Left colon (tissue), 2 donors: Measurements from ENCODE around the gene TNFRSF18. TPM values are rescaled to one million over a fixed set of nuclear protein-coding genes. Genes with fewer than 3 reads are reported as not detected.
A peak's percentile ranks its signal among the peaks of the same experiment; 100 is the strongest.

Experiments used
- ATAC-seq: fragments of 200-7000 bp; cut with Tn5 transposase; one replicate; pipeline ENCODE4 v1.9.1; 2020; ENCODE audit warnings: mild to moderate bottlenecking, moderate library complexity
- DNase-seq, 2 donors: peaks; one replicate each; pipeline ENCODE4 v3.0.0-alpha.2; 2020
- intact Hi-C, 2 donors: fragments of 100-400 bp; cut with DNase I in 1 of 2; cut with micrococcal nuclease in 1 of 2; formaldehyde crosslinking; loops; one replicate each; pipeline versions ENCODE4 v1.11.2 to v1.14.0; 2022; cut with DNase I, micrococcal nuclease
- total RNA-seq, 2 donors: library from RNA; stranded (reverse); fragmentation: NEBNext Ultra II Directional; extraction: Animal tissue kit (Norgen Biotek cat#: 25700); gene quantifications; one replicate each; pipeline ENCODE4 v1.2.1, GENCODE V29; 2021
- donor health status: DM: no; HTN: no; CAD: no.
- donor health status: DM: yes; HTN: yes; CAD: no.

The TNFRSF18 gene
- total RNA-seq, 2 donors from 2014 or later = 0.64 to 3.7 TPM

DNA sequence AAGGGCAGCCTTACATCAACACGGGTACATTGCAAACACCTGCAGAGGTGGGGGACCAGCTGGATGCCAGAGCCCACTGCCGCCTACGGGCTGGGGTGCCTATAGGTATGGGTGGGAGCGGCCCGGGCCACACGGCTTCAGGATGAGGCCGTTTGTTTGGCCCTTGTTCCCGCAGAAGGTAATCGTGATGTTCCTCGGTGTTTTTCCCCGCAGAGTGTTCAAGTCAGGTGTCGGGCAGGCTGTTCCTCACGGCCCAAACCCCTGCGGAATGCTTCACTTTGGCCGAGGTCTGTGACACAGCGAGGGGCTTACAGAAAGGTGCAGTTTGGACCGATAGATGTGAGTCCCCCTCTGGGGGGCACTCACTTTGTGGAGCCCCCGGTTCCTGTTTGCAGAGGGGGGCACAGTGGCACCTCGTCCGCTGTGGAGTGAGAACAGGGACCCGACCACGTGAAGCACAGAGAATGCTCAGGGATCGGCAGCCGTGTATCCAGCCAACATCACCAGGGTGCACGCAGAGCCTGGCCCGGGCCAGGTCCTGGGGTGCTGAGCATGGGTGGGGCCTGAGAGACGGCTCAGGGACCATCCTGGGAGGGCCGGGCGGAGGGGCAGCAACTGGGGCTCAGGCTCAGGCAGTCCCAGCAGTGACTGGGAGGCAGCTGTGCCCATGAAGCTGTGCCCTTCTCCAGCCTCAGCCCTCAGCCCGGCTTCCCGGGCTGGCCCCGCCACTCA, 33.2 kb downstream of the TNFRSF18 start:
- ATAC-seq = no peak

GRCh38 chr1:1171546-1172340, 34.6 kb downstream of the TNFRSF18 start:
- intact Hi-C loops = no loop called here
- peak; percentile 1 for ATAC-seq
- DNase-seq = peak in 1 of 2 donors; percentile 35

More for the DNA sequence above, 33.2 kb downstream of the TNFRSF18 start:
- intact Hi-C loops = no loop called here
- no peak for DNase-seq

DNA sequence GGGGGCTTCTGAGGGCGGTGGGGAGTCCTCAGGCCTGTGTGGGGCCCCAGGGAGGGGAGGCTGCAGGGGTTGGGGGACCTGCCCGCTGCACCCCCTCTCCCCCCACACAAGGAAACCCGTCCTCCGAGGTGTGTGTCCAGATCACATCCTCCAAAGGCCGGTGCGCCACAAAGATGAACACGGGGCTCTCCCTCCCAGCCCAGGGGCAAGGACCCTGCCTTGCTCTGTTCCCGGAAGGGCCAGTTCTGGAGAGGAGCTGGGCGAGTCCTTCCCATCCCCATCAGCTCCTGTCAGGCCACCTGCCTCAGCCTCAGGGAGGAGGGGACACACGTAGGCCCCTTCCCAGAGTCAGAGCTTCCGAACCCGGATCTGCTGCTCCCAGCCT, 35.2 kb downstream of the TNFRSF18 start:
- ATAC-seq (peak; percentile 6), DNase-seq (peak in 1 of 2 donors; percentile 29)
- intact Hi-C loops = no loop called here

DNA sequence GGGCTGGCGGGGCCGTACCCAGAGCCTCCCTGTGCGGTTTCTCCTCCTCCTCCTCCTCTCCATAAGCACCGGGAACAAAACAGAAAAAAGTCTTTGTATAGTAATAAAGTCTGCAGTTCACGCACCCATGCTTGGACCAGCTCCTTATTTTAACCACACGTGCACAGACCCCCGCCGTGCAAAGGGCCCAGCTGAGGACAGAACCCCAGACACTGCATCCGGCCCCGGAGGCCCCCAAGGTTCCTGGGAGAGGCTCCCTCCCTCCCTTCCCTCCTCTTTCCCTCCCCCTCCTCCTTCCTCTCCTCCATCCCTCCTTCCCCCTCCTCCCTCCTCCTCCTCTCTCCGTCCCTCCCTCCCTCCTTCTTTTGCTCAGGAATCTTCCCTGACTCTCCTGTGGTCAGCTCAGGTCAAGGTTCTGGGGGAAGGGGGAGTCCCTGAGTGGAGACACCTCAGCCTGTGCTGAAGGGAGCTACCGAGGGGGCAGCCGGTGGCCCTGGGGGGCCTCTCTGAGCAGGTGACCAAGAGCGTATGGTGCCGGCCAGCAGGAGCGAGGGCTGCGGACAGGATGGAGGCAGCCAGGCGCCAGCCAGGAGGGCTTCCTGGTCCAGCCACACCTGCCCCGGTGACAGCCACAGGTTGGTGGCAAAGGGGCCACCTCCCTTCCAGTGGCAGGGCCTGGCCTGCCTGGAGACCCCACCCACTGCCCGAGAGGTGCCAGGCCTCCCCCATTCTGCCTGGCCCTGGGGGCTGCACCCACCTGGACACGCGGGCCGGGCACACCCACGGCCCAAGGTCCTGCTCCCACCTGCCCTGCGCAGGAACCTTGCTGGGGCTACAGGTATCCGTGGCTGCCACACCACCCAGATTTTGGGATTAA, 35.9 kb downstream of the TNFRSF18 start:
- ATAC-seq (peak; percentile 18), DNase-seq (peak; percentile 37 to 50)
- intact Hi-C loops = no loop called here

GRCh38 chr1:1169429-1170214, 36.8 kb downstream of the TNFRSF18 start:
- peak in 1 of 2 donors; percentile 31 for DNase-seq
- intact Hi-C loops = no loop called here
- ATAC-seq = peak; percentile 3

- peak in 1 of 2 donors; percentile 27 for DNase-seq
- ATAC-seq = no peak
- intact Hi-C loops = no loop called here
Observed at GRCh38 chr1:1168451-1169411, 37.7 kb downstream of the TNFRSF18 start.

DNA sequence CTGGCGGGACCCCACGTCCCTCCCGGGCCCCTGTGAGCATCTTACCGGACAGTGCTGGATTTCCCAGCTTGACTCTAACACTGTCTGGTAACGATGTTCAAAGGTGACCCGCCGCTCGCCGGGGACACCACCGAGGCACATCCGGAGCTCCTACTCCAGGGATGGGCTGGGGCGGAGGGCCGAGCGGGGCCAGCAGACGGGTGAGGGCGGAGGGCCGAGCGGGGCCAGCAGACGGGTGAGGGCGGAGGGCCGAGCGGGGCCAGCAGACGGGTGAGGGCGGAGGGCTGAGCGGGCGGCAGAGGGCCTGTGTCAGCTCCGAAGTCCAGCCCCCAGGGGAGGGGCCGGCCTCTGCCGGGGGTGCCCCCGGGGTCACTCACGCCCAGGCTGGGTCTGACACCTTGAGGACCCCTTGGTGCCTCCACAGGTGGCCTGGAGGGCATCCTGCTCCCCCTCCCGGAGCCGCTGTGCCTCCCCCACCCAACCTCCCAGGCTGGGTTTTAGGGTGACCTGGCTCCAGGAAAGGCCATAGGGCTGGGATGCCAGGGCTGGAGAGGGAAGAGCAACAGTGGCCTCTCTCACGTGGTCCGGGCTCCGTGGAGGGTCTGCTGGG, 38.4 kb downstream of the TNFRSF18 start:
- intact Hi-C loops = no loop called here

DNA sequence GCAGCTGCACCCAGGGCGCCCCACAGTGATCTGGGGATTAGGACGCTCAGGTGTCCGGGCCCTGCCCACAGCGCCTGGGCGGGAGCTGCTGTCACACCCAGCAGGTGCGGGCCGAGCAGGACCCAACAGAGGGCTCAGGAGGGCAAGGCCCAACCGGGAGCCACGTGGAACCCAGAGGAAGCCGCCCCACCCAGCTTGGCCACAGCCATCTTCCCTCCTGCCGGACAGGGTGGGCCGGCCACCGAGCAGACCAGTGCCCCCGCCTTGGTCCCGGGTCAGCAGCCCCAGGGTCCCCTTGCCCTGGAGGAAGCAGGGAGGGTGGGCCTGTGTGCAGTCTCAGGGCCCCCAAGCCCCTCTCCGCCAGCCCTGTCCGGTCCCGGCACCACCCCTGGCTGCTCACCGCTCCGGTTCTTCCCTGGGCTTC, 39.0 kb downstream of the TNFRSF18 start:
- DNase-seq (peak; percentile 83 to 88), ATAC-seq (peak; percentile 38)
- intact Hi-C loops = no loop called here

More for the DNA sequence above, 38.4 kb downstream of the TNFRSF18 start:
- peak in 1 of 2 donors; percentile 23 for DNase-seq
- ATAC-seq = no peak

DNA sequence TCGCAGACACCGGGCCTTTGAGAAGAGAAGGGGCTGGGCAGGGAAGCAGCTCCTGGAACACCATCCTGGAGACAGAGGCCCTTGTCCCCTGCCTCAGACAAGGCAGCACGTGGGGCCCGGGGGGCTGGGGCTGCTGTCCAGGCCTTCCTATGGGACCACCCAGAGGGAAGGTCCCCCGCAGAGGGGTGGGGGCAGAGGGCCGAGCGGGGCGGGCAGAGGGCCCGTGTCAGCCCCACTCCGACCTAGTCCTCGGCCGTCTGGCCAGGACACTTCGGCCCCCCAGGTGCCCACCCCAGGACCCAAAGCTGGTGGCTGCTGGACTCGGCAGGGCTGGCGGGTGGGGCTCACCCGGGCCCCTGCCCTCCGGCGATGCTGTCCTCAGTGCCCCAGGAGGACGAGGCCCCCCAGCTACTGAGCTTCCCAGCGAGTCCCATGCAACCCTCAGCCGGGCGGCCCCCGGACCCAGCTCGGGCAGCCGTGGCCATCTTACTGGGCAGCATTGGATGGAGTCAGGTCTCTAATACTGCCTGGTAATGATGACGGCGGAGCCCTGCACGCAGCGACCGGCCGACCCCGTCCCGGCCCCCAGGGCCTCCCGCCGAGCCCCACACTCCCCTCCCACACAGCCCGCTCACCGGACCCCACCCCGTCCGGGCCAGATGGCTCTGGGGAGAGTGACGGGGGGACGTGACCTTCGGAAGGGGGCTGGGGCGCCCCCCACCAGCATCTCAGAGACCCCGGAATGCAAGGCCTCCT, 39.6 kb downstream of the TNFRSF18 start:
- intact Hi-C loops = no loop called here
- ATAC-seq (no peak), DNase-seq (peak in 1 of 2 donors; percentile 21)

- ATAC-seq = no peak
- DNase-seq = no peak
- intact Hi-C loops = no loop called here
Observed at GRCh38 chr1:1165900-1166421, 40.4 kb downstream of the TNFRSF18 start.

- intact Hi-C loops = no loop called here
- no peak for ATAC-seq
- DNase-seq = no peak
Observed at GRCh38 chr1:1165485-1165884, 40.9 kb downstream of the TNFRSF18 start.

DNA sequence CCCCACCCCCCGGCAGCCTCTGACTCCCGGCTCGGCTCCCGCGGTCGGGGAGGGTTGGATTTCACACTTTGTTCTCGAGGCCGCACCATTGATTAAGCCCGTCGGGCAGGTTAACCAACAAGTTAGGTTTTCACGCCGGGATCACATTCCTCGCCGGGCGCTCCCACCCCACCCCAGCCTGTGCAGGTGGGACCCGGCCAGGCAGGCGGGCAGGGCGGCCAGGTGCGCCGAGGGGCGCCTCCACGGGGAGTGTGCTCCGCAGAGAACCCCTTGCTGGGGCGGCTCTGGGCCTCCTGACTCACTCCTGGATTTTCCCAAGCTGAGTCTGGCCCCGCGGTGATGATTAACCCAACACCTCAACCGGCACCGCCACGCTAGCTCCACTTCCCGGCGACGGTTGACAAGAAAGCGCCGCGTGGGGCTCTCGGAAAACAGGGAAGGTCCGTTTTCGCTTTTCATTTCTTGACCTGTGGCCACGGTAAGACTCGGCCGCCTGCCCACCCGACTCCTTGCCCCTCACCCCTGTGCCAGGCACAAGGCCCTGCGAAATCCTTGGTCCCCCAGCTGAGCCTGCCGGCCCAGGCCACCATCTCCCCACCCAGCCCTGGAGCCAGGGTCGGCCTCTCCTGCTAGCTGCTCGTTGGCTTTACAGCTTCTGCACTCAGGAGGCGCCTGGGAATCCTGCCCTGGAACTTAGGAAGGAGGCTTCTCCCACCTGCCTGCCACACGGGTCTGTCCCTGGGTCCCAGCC, 41.5 kb downstream of the TNFRSF18 start:
- ATAC-seq (peak; percentile 5), DNase-seq (no peak)
- intact Hi-C loops = no loop called here

GRCh38 chr1:1164361-1164700, 42.1 kb downstream of the TNFRSF18 start:
- no peak for DNase-seq
- ATAC-seq = no peak
- intact Hi-C loops = no loop called here

DNA sequence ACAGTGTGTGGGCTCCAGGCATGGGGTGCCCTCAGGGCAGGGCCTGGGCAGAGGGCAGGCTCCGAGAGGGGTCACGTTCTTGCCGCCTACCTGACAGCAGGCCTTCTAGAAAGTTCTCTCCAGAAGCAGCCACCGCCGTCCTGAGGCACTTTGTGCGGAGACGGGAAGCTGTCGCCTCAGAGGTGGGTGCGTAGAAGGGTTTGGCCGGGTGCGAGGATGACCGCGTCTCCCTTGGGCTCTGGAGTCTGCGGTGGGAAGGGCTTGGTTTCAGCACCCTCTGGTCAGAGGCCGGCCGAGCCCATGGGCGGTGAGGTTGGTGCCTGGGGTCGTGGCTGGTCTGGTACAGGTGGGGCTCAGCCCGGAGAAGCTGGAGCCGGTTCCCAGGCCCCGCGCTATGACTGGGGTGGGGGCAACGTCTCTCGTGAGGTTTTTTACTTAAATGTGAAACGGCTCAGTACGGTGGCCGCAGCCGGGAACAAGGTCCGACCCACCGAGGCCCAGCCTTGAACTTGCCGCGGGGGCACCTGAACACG, 42.8 kb downstream of the TNFRSF18 start:
- DNase-seq (no peak), ATAC-seq (no peak)
- intact Hi-C loops = no loop called here
